ENCODE results near the gene JPH2.

The JPH2 gene

DNA sequence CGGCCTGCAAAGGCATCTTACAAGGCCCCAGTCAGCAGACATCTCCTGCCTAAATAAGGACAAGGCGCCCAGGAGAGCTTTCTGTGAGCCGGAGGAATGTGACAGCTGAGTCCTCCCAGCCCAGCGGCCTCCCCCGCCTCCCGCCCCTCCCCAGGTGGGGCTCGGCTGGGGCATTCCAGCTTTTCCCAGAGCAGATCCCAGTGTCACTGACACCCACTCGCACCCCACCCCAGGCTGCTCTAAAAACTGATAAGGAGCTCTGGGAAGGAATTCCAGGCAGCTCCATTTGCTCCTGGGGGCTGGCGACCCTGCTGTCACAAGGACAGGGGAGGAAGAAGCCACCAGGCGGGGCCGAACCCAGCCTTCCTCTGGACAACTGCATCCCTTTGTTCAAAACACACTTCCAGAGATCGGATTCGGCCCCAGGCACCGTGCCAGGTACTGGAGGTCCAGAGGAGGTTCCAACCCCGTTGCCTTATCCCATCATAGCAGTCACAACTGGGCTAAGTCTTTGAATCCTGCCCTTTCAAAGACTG, 49.7 kb downstream of the JPH2 start:
- no peak overlapping the region for H3K27ac ChIP-seq (ENCODE audit: low read length)

DNA sequence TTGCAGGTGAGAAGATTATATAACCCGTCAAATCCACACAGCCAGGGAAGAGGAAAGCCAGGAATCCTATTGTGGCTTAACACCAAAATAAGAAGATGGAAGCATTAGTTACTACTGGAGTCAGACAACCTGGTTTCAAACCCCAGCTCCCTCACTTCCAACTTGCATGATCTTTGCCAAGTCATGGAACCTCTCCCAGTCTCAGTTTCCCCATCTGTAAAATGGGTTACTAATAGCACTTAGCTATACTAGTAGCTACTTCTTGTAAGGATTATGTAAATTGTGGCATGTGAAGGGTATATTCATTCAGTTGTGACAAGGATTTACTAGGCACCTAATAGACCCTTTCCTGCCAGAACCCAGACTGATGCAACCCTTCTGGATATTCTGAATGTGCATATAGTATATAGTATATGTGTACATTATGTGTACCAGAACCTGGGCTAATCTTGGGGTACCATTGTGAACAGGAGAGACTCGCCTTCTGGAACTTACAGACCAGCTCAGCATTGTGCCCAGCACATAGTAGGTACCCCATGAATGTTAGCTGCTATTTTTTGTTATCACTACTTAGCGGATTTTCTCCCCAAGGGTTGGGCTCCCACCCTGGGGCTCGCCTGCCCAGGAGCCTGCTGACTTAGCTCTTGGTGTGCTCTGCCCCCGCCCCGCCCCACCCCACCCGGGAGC, 50.3 kb downstream of the JPH2 start:
- no peak overlapping the region for H3K27ac ChIP-seq (ENCODE audit: low read length)
- H3K4me3 ChIP-seq (ENCODE audit: low read depth in 1 of 2, low read length in 2 of 2): no peak overlapping the region
- TF ChIP-seq, protein P1, sequence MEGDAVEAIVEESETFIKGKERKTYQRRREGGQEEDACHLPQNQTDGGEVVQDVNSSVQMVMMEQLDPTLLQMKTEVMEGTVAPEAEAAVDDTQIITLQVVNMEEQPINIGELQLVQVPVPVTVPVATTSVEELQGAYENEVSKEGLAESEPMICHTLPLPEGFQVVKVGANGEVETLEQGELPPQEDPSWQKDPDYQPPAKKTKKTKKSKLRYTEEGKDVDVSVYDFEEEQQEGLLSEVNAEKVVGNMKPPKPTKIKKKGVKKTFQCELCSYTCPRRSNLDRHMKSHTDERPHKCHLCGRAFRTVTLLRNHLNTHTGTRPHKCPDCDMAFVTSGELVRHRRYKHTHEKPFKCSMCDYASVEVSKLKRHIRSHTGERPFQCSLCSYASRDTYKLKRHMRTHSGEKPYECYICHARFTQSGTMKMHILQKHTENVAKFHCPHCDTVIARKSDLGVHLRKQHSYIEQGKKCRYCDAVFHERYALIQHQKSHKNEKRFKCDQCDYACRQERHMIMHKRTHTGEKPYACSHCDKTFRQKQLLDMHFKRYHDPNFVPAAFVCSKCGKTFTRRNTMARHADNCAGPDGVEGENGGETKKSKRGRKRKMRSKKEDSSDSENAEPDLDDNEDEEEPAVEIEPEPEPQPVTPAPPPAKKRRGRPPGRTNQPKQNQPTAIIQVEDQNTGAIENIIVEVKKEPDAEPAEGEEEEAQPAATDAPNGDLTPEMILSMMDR (IDR thresholded peaks at IDR 0.05; ENCODE audit: borderline replicate concordance, extremely low read depth, low read length, poor library complexity, severe bottlenecking): no peak
- TF ChIP-seq EZH2 (IDR thresholded peaks at IDR 0.05; ENCODE audit: borderline replicate concordance, low read depth, low read length, severe bottlenecking): no peak
- H3K79me2 ChIP-seq (ENCODE audit: insufficient read depth, low read length): no peaks in the 10 kb centered on the region
- DNase-seq (no peak), ATAC-seq (ENCODE audit: insufficient read depth, low read depth) (no peak)
- peaks cover 15% of the 10 kb centered on the region for H3K27me3 ChIP-seq (ENCODE audit: insufficient read depth, low read length, poor library complexity)
- H3K9ac ChIP-seq (ENCODE audit: low read depth, low read length): no peak overlapping the region
- H3K36me3 ChIP-seq (ENCODE audit: insufficient read depth, low read length): no peaks in the 10 kb centered on the region
- H3K4me1 ChIP-seq (ENCODE audit: insufficient read depth, low read length): no peaks in the 10 kb centered on the region
- no peaks in the 10 kb centered on the region for H3K9me3 ChIP-seq (ENCODE audit: insufficient read depth, low read length, severe bottlenecking)
- H2AFZ ChIP-seq (ENCODE audit: low read depth, low read length): no peak overlapping the region
- no peaks in the 10 kb centered on the region for H4K20me1 ChIP-seq (ENCODE audit: insufficient read depth, low read length)
- H3K4me2 ChIP-seq (ENCODE audit: insufficient read depth, low read length): no peak overlapping the region

More for the DNA sequence above, 49.7 kb downstream of the JPH2 start:
- TF ChIP-seq, protein P1 (IDR thresholded peaks at IDR 0.05; ENCODE audit: borderline replicate concordance, extremely low read depth, low read length, poor library complexity, severe bottlenecking): no peak
- TF ChIP-seq EZH2 (IDR thresholded peaks at IDR 0.05; ENCODE audit: borderline replicate concordance, low read depth, low read length, severe bottlenecking): no peak
- Histone ChIP-seq H3K27me3 (ENCODE audit: insufficient read depth, low read length, poor library complexity) (peaks cover 21% of the 10 kb centered on the region), H3K9ac (ENCODE audit: low read depth, low read length) (no peak overlapping the region), H4K20me1 (ENCODE audit: insufficient read depth, low read length) (no peaks in the 10 kb centered on the region), H3K36me3 (ENCODE audit: insufficient read depth, low read length) (no peaks in the 10 kb centered on the region), H3K4me2 (ENCODE audit: insufficient read depth, low read length) (no peak overlapping the region), H2AFZ (ENCODE audit: low read depth, low read length) (no peak overlapping the region), H3K9me3 (ENCODE audit: insufficient read depth, low read length, severe bottlenecking) (no peaks in the 10 kb centered on the region), H3K4me3 (ENCODE audit: low read depth in 1 of 2, low read length in 2 of 2) (no peak overlapping the region), H3K4me1 (ENCODE audit: insufficient read depth, low read length) (no peaks in the 10 kb centered on the region), H3K79me2 (ENCODE audit: insufficient read depth, low read length) (no peaks in the 10 kb centered on the region)
- ATAC-seq (ENCODE audit: insufficient read depth, low read depth) (no peak), DNase-seq (no peak)

DNA sequence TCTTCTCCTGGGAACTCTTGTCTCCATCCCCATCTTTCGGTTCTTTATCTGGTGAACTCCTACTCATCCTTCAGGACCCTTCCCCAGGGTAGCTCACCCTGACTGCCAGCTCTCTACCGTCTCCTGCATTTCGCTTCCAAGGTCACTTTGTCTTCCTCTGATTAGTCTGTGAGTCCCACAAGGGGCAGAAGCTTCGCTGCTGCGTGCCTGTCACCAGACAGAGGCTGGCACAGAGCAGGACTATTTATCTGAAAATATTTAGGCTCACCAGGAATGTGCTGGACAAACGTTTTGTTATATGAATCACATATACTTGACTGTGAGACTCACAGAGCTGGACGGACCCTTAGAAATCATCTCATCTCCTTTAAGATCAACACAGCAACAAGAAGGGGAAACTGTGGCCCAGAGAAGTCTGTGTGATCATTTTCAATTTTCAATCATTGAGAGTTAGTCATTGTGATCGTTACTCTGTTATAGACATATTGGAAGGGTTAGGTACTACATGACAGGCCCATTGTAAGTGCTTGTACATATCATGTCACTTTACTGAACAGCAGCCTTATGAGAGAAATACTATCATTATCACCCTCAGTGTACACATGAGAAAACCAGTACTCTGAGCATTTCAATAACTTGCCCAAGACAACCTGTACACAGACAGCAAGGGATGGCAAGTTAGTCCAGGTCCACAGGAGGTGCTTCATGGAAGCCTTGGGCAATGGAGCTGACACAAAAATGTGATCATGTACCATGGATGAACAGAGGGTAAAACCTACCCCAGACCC, 51.4 kb downstream of the JPH2 start:
- Histone ChIP-seq H3K36me3 (ENCODE audit: insufficient read depth, low read length) (no peaks in the 10 kb centered on the region), H3K9ac (ENCODE audit: low read depth, low read length) (no peak overlapping the region), H3K4me3 (ENCODE audit: low read depth in 1 of 2, low read length in 2 of 2) (no peak overlapping the region), H3K4me2 (ENCODE audit: insufficient read depth, low read length) (no peak overlapping the region), H3K27me3 (ENCODE audit: insufficient read depth, low read length, poor library complexity) (peaks cover 16% of the 10 kb centered on the region), H3K4me1 (ENCODE audit: insufficient read depth, low read length) (no peaks in the 10 kb centered on the region), H4K20me1 (ENCODE audit: insufficient read depth, low read length) (no peaks in the 10 kb centered on the region), H3K9me3 (ENCODE audit: insufficient read depth, low read length, severe bottlenecking) (no peaks in the 10 kb centered on the region), H2AFZ (ENCODE audit: low read depth, low read length) (no peak overlapping the region), H3K27ac (ENCODE audit: low read length) (no peak overlapping the region), H3K79me2 (ENCODE audit: insufficient read depth, low read length) (no peaks in the 10 kb centered on the region)
- TF ChIP-seq, protein P1 (IDR thresholded peaks at IDR 0.05; ENCODE audit: borderline replicate concordance, extremely low read depth, low read length, poor library complexity, severe bottlenecking): no peak
- no peak for TF ChIP-seq EZH2 (IDR thresholded peaks at IDR 0.05; ENCODE audit: borderline replicate concordance, low read depth, low read length, severe bottlenecking)
- DNase-seq (no peak), ATAC-seq (ENCODE audit: insufficient read depth, low read depth) (peak; percentile 40)
